ENCODE measurements around the gene F2.

The F2 gene

GRCh38 chr11:46697723-46698122 is 21.3 kb upstream of the F2 start:
- H3K4me3 ChIP-seq (ENCODE audit: insufficient read depth in 1 of 2, low read depth in 1 of 2, low read length in 2 of 2), result peak overlapping the region in 1 of 2 experiments; percentile 24
- H2BK12ac ChIP-seq (ENCODE audit: low read length in 2 of 2), result no peak overlapping the region
- DNase-seq, result no peak
- H3K14ac ChIP-seq (ENCODE audit: low read length in 2 of 2), result no peak overlapping the region
- H3K9ac ChIP-seq (ENCODE audit: low read length), result peak overlapping the region; percentile 31
- H3K4me2 ChIP-seq (ENCODE audit: low read length, poor library complexity, severe bottlenecking), result no peak overlapping the region
- WGBS, result 81% methylated on average over 2 of the region's 2 CpGs
- no peaks in the 10 kb centered on the region for H3K9me3 ChIP-seq (ENCODE audit: control insufficient read depth, low read length)
- H2AK5ac ChIP-seq (ENCODE audit: low read length, severe bottlenecking), result peak overlapping the region; percentile 84
- no peak overlapping the region for H2BK15ac ChIP-seq (ENCODE audit: low read depth, poor library complexity, severe bottlenecking)
- no peak overlapping the region for H3K18ac ChIP-seq (ENCODE audit: low read depth in 1 of 2, low read length in 2 of 2)
- peaks cover 31 to 49% of the 10 kb centered on the region in 2 experiments for H3K36me3 ChIP-seq (ENCODE audit: control insufficient read depth in 1 of 2, insufficient read depth in 2 of 2, low read depth in 1 of 2, low read length in 2 of 2)
- peak overlapping the region; percentile 12 for H4K8ac ChIP-seq (ENCODE audit: low read length)
- peaks cover 45% of the 10 kb centered on the region for H3K4me1 ChIP-seq (ENCODE audit: control insufficient read depth, insufficient read depth, low read depth, low read length)
- no peak overlapping the region for H2BK5ac ChIP-seq (ENCODE audit: low read depth, low read length, poor library complexity, severe bottlenecking)
- peak overlapping the region in 1 of 2 experiments; percentile 42 for H3K4ac ChIP-seq (ENCODE audit: low read depth in 1 of 2, low read length in 2 of 2)
- no peak overlapping the region for H2AFZ ChIP-seq (ENCODE audit: low read depth, low read length)
- peak overlapping the region; percentile 21 for H4K91ac ChIP-seq (ENCODE audit: low read length)
- H3K79me1 ChIP-seq (replicated peaks; ENCODE audit: low read length, poor library complexity, severe bottlenecking), result peaks cover 11% of the 10 kb centered on the region
- no peak overlapping the region for H3K23ac ChIP-seq (ENCODE audit: low read length in 2 of 2)
- no peaks in the 10 kb centered on the region for H3K27me3 ChIP-seq (ENCODE audit: control insufficient read depth in 1 of 2, insufficient read depth in 1 of 2, low read length in 2 of 2)
- peak overlapping the region; percentile 57 for H3K27ac ChIP-seq (ENCODE audit: low read length, poor library complexity, severe bottlenecking)
- H2BK120ac ChIP-seq (ENCODE audit: low read depth, low read length), result no peak overlapping the region

DNA sequence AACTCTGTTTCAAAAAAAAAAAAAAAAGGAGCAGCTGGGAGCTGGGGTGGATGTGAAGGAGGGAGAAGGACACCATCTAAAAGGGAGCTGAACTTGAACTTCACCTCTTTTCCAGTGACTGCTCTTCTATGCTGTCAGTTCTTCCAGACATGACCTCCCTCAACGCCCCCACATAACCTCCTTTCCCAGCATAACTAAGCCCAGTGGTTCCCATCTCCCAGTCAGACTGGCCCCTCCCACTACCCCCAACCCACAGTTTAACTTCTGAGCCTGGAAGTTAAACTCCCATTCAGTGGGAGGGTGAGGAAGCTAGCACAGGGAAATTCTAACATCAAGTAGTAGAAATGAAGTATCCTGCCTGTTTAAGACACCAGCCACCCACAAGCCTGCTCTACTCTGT is 20.4 kb upstream of the F2 start:
- Histone ChIP-seq H3K4me1 (ENCODE audit: control insufficient read depth, insufficient read depth, low read depth, low read length) (peaks cover 48% of the 10 kb centered on the region), H4K8ac (ENCODE audit: low read length) (no peak overlapping the region), H3K36me3 (ENCODE audit: control insufficient read depth in 1 of 2, insufficient read depth in 2 of 2, low read depth in 1 of 2, low read length in 2 of 2) (peaks cover 35 to 54% of the 10 kb centered on the region in 2 experiments), H4K91ac (ENCODE audit: low read length) (no peak overlapping the region), H2BK5ac (ENCODE audit: low read depth, low read length, poor library complexity, severe bottlenecking) (no peak overlapping the region), H3K18ac (ENCODE audit: low read depth in 1 of 2, low read length in 2 of 2) (no peak overlapping the region), H3K27me3 (ENCODE audit: control insufficient read depth in 1 of 2, insufficient read depth in 1 of 2, low read length in 2 of 2) (no peaks in the 10 kb centered on the region), H3K23ac (ENCODE audit: low read length in 2 of 2) (no peak overlapping the region), H3K4me2 (ENCODE audit: low read length, poor library complexity, severe bottlenecking) (peak overlapping the region; percentile 33), H3K27ac (ENCODE audit: low read length, poor library complexity, severe bottlenecking) (no peak overlapping the region), H3K79me1 (replicated peaks; ENCODE audit: low read length, poor library complexity, severe bottlenecking) (peaks cover 15% of the 10 kb centered on the region), H2BK15ac (ENCODE audit: low read depth, poor library complexity, severe bottlenecking) (no peak overlapping the region), H3K9me3 (ENCODE audit: control insufficient read depth, low read length) (no peaks in the 10 kb centered on the region), H3K9ac (ENCODE audit: low read length) (peak overlapping the region; percentile 99), H2BK12ac (ENCODE audit: low read length in 2 of 2) (no peak overlapping the region), H2AK5ac (ENCODE audit: low read length, severe bottlenecking) (peak overlapping the region; percentile 65), H2AFZ (ENCODE audit: low read depth, low read length) (no peak overlapping the region), H2BK120ac (ENCODE audit: low read depth, low read length) (no peak overlapping the region), H3K4me3 (ENCODE audit: insufficient read depth in 1 of 2, low read depth in 1 of 2, low read length in 2 of 2) (peak overlapping the region in 1 of 2 experiments; percentile 100), H3K14ac (ENCODE audit: low read length in 2 of 2) (no peak overlapping the region), H3K4ac (ENCODE audit: low read depth in 1 of 2, low read length in 2 of 2) (no peak overlapping the region)
- 85% methylated on average over 1 of the region's 1 CpG for WGBS
- DNase-seq, result peak; percentile 12

- Histone ChIP-seq H2AFZ (ENCODE audit: low read depth, low read length) (peak within 1 kb of the TSS; percentile 47), H3K4me1 (ENCODE audit: control insufficient read depth, insufficient read depth, low read depth, low read length) (peaks cover 32% of the 10 kb centered on the region), H2BK12ac (ENCODE audit: low read length in 2 of 2) (no peak within 1 kb of the TSS), H3K27me3 (ENCODE audit: control insufficient read depth in 1 of 2, insufficient read depth in 1 of 2, low read length in 2 of 2) (no peaks in the 10 kb centered on the region), H3K27ac (ENCODE audit: low read length, poor library complexity, severe bottlenecking) (peak within 1 kb of the TSS; percentile 99), H3K4me2 (ENCODE audit: low read length, poor library complexity, severe bottlenecking) (peak within 1 kb of the TSS; percentile 81), H3K9me3 (ENCODE audit: control insufficient read depth, low read length) (no peaks in the 10 kb centered on the region), H3K4me3 (ENCODE audit: insufficient read depth in 1 of 2, low read depth in 1 of 2, low read length in 2 of 2) (peak within 1 kb of the TSS; percentile 84 to 100), H3K23ac (ENCODE audit: low read length in 2 of 2) (no peak within 1 kb of the TSS), H3K36me3 (ENCODE audit: control insufficient read depth in 1 of 2, insufficient read depth in 2 of 2, low read depth in 1 of 2, low read length in 2 of 2) (peaks cover 38 to 56% of the 10 kb centered on the region in 2 experiments), H3K79me1 (replicated peaks; ENCODE audit: low read length, poor library complexity, severe bottlenecking) (peaks cover 31% of the 10 kb centered on the region), H3K9ac (ENCODE audit: low read length) (peak within 1 kb of the TSS; percentile 99), H3K18ac (ENCODE audit: low read depth in 1 of 2, low read length in 2 of 2) (peak within 1 kb of the TSS; percentile 88 to 90), H4K8ac (ENCODE audit: low read length) (peak within 1 kb of the TSS; percentile 93), H4K91ac (ENCODE audit: low read length) (peak within 1 kb of the TSS; percentile 90), H2BK5ac (ENCODE audit: low read depth, low read length, poor library complexity, severe bottlenecking) (peak within 1 kb of the TSS; percentile 99), H3K4ac (ENCODE audit: low read depth in 1 of 2, low read length in 2 of 2) (peak within 1 kb of the TSS; percentile 67 to 86), H2BK120ac (ENCODE audit: low read depth, low read length) (peak within 1 kb of the TSS; percentile 90), H2AK5ac (ENCODE audit: low read length, severe bottlenecking) (peak within 1 kb of the TSS; percentile 76), H2BK15ac (ENCODE audit: low read depth, poor library complexity, severe bottlenecking) (peak within 1 kb of the TSS; percentile 98), H3K14ac (ENCODE audit: low read length in 2 of 2) (peak within 1 kb of the TSS in 1 of 2 experiments; percentile 79)
- peak; percentile 99 for DNase-seq
- WGBS, result under 1% methylated on average over 37 of the region's 44 CpGs
These were observed 18.6 kb upstream of the F2 start, which contains the start of the genes ARHGAP1 and ZNF408 for GRCh38 chr11:46700241-46701077. ARHGAP1 (minus strand) TSS chr11:46700619; CDS start chr11:46696107, 4,512 bp downstream. ZNF408 (plus strand) TSS chr11:46701031; CDS start chr11:46701048, 17 bp downstream.

GRCh38 chr11:46701078-46701654 is 17.8 kb upstream of the F2 start:
- Histone ChIP-seq H3K23ac (ENCODE audit: low read length in 2 of 2) (no peak overlapping the region), H2AK5ac (ENCODE audit: low read length, severe bottlenecking) (no peak overlapping the region), H3K4me1 (ENCODE audit: control insufficient read depth, insufficient read depth, low read depth, low read length) (peaks cover 25% of the 10 kb centered on the region), H2BK12ac (ENCODE audit: low read length in 2 of 2) (no peak overlapping the region), H3K27ac (ENCODE audit: low read length, poor library complexity, severe bottlenecking) (peak overlapping the region; percentile 99), H3K4me3 (ENCODE audit: insufficient read depth in 1 of 2, low read depth in 1 of 2, low read length in 2 of 2) (peak overlapping the region; percentile 78 to 100), H2AFZ (ENCODE audit: low read depth, low read length) (no peak overlapping the region), H3K4ac (ENCODE audit: low read depth in 1 of 2, low read length in 2 of 2) (peak overlapping the region; percentile 44 to 67), H3K9ac (ENCODE audit: low read length) (peak overlapping the region; percentile 99), H2BK5ac (ENCODE audit: low read depth, low read length, poor library complexity, severe bottlenecking) (no peak overlapping the region), H4K8ac (ENCODE audit: low read length) (peak overlapping the region; percentile 74), H2BK120ac (ENCODE audit: low read depth, low read length) (no peak overlapping the region), H2BK15ac (ENCODE audit: low read depth, poor library complexity, severe bottlenecking) (peak overlapping the region; percentile 71), H3K9me3 (ENCODE audit: control insufficient read depth, low read length) (no peaks in the 10 kb centered on the region), H3K79me1 (replicated peaks; ENCODE audit: low read length, poor library complexity, severe bottlenecking) (peaks cover 35% of the 10 kb centered on the region), H3K27me3 (ENCODE audit: control insufficient read depth in 1 of 2, insufficient read depth in 1 of 2, low read length in 2 of 2) (no peaks in the 10 kb centered on the region), H3K4me2 (ENCODE audit: low read length, poor library complexity, severe bottlenecking) (peak overlapping the region; percentile 81), H3K14ac (ENCODE audit: low read length in 2 of 2) (no peak overlapping the region), H4K91ac (ENCODE audit: low read length) (peak overlapping the region; percentile 90), H3K18ac (ENCODE audit: low read depth in 1 of 2, low read length in 2 of 2) (peak overlapping the region in 1 of 2 experiments; percentile 15), H3K36me3 (ENCODE audit: control insufficient read depth in 1 of 2, insufficient read depth in 2 of 2, low read depth in 1 of 2, low read length in 2 of 2) (peaks cover 38 to 55% of the 10 kb centered on the region in 2 experiments)
- DNase-seq, result no peak
- WGBS, result 1% methylated on average over 29 of the region's 29 CpGs
